ENCODE measurements around the gene SEC63.
"Not testable (repeated sequence)": the region's sequence is repeated elsewhere in the genome, so short reads cannot be mapped to it uniquely, and the experiment has no call there.

Gene SEC63

DNA sequence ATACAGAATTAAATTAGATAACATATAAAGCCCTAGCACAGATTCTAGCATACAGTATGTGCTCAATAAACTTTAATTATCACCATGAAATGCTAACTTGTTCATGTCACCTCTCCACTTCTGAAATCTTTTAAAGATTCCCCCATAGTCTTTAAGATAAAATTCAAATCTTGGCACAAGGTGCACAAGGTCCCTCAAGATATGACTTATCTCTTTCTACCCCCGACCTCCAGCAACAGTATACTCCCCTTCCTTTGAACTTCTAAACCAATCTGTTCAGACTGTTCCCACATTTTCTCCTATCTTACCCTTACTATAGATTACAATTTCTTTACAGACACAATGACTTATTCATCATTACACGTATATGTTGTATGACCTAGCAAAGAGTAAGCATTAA lies 29.0 kb downstream of the SEC63 start:
- no peak for DNase-seq (ENCODE audit: low spot score)

DNA sequence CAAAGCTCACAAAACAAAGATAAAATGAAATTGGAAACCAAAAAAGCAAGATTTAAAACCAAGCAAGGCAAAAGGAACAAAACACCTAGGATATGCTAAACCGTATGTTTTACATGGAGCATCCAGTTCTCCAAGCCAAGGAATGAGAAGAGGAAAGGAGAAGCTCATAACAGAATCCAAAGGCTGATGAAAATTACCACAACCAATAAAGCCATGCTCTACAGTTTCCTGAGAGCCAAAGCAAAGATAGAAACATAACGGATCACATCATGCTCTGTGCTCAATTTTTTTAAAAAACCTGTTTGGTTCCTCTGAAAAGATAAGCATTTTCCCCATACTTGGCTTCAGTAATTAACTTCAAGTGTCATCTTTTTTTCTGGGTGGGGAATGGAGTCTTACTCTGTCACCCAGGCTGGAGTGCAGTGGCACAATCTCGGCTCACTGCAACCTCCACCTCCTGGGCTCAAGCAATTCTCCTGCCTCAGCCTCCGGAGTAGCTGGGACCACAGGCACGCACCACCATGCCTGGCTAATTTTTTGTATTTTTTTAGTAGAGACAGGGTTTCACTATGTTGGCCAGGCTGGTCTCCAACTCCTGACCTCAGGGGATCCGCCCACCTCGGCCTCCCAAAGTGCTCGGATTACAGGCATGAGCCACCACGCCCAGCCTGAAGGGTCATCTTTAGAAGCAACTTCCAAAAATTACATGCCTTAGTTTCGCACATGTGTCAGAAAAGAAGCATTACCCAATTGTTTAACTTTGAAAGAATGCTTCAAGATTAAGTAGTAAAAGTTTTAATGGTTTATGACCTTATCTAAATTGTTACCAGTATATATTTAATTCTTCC lies 31.1 kb downstream of the SEC63 start:
- DNase-seq (ENCODE audit: low spot score), result not testable (repeated sequence)

DNA sequence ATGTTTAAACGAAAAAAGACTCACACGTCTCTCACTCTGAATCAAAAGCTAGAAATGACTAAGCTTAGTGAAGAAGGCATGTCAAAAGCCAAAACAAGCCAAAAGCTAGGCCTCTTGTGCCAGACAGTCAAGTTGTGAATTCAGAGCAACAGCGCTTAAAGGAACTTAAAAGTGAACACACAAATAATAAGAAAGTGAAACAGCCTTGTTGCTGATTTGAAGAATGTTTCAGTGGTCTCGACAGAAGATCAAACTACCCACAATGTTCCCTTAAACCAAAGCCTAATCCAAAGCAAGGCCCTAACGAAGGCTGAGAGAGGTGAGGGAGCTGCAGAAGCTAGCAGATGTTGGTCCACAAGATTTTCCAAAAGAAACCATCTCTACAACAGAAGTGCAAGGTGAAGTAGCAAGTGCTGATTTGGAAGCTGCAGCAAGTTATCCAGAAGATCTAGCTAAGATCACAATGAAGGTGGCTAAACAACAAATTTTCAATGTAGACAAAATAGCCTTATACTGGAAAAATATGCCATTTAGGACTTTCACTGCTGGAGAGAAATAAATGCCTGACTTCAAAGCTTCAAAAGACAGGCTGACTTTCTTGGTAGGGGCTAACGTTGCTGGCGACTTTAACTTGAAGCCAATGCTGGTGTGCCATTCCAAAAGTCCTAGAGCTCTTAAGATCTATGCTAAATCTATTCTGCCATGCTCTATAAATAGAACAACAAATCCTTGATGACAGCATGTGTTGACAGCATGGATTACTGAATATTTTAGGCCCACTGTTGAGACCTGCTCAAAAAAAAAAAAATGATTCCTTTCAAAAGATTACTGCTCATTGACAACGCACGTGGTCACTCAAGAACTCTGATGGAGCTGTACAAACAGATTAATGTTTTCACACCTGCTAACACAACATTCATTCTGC lies 40.3 kb downstream of the SEC63 start:
- no peak for DNase-seq (ENCODE audit: low spot score)

DNA sequence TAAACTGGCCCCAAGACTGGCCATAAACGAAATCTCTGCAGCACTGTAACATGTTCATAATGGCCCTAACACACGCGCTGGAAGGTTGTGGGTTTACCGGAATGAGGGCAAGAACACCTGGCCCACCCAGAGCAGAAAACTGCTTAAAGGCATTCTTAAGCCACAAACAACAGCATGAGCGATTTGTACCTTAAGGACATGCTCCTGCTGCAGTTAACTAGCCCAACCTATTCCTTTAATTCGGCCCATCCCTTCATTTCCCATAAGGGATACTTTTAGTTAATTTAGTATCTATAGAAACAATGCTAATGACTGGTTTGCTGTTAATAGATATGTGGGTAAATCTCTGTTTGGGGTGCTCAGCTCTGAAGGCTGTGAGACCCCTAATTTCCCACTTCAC lies 41.0 kb downstream of the SEC63 start:
- not testable (repeated sequence) for DNase-seq (ENCODE audit: low spot score)

DNA sequence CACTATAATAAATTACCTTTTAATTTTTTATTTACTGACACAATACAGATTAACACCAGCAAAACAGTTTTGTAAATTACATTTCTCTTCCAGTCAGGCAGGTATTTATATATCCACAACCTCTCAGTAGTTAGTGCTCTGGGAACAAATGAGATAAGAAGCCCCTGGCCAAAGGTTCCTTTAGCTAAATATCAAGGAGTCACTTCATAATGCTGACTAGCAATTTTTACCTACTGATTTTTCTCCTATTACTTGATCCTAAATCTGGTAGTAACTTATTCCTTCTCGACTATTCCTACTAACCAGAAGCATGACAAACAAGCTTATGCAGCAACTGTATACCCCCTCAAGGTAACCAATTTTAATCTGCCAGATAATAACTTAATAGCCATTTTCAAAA lies 46.3 kb downstream of the SEC63 start:
- no peak for DNase-seq (ENCODE audit: low spot score)

DNA sequence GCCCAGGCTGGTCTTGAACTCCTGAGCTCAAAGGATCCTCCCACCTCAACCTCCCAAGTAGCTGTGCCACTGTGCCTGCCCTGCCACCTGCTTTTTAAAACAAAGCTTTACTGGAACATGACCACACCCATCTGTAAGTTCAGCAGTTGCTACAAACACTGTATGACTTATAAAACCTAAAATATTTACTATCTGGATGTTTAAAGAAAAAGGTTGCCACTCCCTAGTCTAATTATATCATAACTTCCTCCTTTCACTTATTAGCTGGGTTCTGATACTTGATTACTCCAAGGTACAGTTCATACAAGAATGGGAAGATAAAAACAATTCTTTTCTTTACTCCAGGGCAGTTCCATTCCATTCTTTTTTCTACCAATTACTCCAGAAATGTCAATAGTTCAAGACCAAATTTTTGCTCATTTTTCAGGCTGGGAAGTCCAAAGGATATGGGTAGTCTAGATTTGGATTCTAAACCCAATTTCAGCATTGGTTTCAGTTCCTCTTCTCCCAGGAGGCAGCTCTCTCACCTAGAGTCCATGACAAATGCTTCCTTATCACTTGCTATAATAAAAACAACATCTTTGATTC lies 63.1 kb downstream of the SEC63 start:
- DNase-seq (ENCODE audit: low spot score), result no peak

DNA sequence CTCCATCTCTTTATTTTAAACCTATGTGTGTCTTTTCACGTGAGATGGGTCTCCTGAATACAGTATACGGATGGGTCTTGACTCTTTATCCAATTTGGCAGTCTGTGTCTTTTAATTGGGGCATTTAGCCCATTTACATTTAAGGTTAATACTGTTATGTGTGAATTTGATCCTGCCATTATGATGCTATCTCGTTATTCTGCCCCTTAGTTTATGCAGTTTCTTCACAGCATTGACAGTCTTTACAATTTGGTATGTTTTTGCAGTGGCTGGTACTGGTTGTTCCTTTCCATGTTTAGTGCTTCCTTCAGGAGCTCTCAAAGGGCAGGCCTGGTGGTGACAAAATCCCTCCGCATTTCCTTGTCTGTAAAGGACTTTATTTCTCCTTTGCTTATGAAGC lies 67.6 kb downstream of the SEC63 start:
- DNase-seq (ENCODE audit: low spot score), result not testable (repeated sequence)

DNA sequence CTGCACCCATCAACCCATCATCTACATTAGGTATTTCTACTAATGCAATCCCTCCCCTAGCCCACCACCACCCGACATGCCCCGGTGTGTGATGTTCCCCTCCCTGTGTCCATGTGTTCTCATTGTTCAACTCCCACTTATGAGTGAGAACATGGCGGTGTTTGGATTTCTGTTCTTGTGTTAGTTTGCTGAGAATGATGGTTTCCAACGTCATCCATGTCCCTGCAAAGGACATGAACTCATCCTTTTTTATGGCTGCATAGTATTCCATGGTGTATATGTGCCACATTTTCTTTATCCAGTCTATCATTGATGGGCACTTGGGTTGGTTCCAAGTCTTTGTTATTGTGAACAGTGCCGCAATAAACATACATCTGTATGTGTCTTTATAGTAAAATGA lies 72.1 kb downstream of the SEC63 start:
- DNase-seq (ENCODE audit: low spot score), result not testable (repeated sequence)

DNA sequence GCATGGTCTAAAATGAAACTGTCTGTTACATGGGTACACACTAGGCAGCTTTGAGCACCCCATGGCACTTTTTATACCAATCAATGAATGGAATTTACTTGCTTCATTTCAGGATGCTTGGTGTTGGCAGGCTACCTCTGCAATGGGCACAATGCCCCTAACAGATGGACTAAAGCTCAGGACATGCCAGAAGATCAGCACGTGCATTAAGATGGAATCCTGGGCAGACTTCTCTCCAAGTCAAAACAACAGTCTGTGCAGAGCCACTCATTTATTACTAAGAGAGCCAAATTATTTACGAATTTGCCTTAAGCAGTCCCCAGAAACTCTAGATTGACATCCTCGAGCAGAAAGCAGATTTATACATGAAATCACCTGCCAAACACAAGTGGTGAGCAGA lies 78.1 kb downstream of the SEC63 start:
- DNase-seq (ENCODE audit: low spot score), result no peak

DNA sequence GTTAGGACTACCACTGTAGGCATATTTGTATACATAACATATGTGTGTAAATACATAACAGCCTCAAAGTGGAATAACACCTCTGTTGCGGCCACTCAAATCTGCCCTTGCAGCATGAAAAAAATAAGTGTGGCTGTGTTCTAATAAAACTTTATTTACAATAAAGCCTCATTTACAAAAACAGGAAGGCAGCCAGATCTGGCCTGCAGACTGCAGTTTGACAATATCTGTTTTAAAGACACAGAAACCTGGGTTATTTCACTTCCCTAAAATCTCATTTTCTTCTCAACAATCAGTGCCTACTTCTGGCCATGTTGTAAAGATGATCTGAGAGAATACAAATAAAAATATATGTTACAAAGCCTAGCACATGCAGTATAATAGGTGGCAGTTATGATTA lies 80.0 kb downstream of the SEC63 start:
- no peak for DNase-seq (ENCODE audit: low spot score)

DNA sequence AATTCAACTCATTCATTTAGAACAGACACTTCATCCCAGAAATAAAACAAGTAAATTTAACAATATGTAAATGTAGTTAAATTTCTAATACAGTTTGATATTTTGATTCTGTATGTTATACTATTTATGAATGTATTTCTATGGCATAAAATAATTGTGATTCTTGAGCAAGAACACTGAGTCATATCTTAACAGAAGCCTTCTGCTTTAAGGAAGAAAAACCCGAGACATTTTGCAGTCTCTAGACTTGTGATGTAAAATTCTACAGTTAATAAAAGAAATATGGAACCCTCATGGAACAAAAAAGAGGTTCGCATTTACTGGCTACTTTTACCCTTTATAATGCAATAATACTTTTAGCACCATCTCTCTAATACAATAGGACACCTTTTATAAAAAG lies 86.0 kb downstream of the SEC63 start:
- no peak for DNase-seq (ENCODE audit: low spot score)

DNA sequence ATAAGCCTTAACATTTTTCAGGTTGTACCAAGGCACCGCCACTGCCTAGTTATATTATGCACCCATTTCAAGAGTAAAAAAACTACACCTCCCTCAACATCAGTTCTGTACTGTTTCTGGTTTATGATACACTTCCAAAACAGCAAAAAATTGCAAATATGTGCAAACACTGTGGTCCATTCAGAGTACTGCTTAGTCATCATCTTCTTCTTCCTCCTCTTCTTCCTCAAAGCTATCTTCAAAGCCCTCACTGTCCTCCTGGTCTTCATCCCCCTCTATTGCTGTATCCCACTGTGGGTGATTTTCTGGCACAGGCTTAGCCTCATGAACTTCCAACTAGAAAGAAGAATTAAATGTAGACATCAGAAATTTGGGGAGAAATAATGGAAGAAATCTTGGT lies 86.5 kb downstream of the SEC63 start:
- DNase-seq (ENCODE audit: low spot score), result not testable (repeated sequence)

DNA sequence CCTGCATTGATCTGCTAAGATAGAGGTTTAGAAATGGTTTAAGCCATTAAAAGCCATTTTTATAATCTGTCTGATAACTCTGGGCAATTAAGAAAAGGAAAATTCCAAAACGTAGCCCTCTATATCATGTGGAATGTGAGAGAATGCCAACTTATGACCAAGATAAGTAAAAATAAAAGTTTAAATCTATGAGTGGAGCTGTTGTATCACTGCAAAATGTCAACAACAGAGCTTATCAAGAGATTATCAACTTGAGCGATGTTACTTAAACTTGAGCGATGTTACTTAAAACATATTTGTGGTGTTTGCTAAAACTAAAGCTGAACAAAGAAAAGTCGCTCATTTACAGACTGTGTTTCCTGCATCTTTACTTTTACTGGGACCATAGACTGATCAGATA lies 87.0 kb downstream of the SEC63 start:
- DNase-seq (ENCODE audit: low spot score), result no peak

DNA sequence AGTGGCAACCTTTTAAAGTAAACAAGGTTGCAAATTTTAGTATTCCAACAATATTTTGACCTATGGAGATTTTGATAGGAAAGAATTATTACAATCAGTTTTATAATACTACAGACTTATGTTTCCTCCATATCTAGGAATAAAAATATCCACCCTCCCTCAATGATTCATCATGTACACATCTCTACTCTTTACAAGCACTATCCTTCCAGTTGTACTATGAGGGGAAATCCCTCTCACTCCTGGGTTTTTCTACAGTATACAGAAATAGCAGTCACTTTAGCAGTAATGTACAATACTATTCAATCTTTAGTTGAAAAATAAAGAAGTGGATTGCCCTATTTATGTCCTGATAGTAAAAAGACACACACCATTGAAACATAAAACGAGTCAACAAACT lies 87.6 kb downstream of the SEC63 start:
- no peak for DNase-seq (ENCODE audit: low spot score)

DNA sequence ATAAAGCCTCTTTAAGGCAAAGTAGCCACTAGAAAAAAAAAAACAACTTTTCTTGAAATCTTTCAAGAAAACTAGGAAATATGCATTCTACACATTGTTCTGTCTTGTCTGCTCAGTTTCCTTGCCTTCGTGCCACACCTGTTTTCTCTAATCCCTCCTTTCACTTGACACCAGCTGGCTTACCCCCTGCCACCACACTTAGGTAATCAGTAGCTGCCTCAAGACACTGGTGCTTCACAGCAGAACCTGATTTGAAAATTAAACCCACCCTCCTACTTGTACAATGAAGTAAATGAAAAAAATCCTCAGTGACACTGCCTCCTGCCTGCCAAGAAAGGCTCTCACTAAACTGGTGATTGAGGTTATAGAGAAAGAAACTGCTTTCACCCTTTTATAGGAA lies 88.1 kb downstream of the SEC63 start:
- no peak for DNase-seq (ENCODE audit: low spot score)

DNA sequence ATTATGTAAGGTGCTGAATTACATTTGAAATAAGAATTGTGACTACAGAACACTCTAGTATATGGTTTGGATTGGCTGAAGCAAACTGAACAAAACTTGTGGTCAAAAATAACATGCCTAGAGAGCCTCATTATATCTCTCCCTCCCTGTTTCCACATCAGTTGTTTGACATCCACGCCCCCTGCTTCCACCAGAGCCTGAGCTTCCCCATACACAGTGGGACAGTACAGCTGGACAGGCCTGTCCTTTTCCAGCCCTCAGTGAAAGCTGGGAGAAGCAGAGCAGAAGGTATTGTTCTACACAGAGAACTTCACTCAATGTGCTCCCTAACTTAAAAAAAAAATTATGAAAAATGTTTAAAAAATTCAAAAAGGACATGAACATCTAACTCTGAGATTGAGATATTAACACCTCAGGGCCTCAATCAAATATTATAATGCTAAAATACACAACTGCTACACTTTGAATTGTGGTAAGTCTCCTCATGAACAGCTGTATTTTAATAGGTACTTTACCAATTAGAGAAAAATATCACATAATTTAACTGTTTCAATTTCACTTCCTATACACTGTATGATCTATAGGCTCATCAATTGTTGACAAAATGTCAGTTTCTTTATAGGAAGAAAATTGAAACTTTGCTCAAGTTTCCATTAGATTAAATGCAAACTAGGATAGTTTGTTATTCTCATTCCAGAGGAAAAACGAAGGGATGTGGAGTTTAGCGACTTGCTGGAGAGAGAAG lies 89.0 kb downstream of the SEC63 start:
- no peak for DNase-seq (ENCODE audit: low spot score)

DNA sequence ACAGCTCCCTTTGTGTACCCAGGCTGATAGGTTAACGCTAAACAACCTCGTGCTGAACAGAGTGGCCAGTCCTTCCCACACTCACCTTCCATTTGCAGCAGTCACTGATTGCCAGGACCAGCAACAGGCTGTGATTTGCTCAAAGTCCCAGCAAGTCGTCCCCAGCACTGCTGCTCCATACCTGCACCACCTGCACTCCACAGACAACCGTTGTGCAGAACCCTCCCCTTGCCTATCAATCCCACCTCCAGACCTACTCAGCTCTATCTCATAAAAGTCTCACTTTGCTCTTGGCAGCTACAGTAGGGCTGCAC lies 90.7 kb downstream of the SEC63 start:
- no peak for DNase-seq (ENCODE audit: low spot score)

DNA sequence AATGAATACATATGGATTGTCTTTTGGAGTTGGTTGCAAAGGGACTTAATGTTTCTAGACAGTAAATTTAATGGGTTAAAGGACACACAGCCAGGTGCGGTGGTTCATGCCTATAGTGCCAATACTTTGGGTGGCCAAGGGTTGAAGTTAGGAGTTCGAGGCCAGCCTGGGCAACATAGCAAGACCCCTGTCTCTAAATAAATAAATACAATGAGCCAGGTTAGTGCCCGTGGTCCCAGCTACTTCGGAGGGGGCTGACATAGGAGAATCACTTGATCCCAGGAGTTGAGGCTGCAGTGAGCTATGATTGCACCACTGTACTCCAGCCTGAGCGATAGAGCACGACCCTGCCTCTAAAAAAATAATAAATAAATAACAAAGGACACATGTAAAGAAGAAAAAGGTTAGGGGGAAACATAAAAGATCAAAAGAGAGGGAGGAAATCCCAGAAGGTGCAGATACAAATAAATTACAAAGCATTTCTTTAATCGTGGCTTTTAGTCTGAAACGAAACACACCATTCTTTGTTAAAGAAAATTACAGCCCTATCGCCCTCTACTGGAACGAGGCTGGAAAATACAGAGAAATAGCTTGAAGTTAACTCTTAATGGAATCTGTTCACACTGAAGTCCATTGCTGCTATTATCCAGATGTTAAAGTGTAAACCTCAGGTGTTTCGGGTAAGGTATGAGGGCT lies 91.3 kb downstream of the SEC63 start:
- DNase-seq (ENCODE audit: low spot score), result peak; percentile 21

DNA sequence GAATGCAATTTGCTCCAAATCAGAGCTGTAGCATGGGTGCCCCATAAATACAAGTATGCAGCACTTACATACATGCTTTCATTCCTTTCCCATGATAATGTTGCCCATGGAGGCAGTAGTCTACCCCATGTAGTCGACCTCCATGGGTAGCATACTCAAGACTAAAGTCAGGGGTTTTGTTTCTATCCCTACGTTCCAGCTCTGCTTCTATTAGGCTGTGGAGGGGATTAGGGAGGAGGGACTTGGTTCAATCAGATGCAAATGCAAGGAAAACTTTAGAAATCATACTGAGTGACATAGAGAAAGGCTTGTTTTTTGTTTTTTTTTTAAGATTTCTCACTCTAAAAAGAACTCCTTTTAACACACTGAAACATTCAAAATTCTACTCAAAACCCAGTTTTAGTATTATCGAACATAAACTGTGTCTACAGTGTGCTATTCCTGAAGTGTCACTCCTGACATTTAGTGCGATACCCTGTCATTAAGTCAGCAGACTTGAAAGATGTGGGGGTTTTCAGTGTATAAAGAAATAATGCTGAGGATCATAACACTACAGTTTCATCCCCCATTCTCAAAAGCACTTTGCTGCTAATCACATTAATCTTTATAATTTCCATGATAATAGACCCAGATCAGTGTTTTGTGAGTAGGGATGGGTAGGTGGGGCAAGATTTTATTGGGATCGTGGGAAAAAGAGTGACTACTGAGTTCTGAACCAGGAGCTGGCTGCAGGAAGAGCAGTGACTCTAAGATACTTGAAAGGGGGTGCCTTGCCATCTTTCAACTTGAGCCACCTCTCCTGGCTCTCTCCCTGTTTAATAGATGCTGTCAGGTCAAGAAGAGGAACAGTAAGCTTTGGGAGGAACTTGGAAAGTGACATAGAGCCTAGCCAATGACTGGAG lies 93.5 kb downstream of the SEC63 start:
- no peak for DNase-seq (ENCODE audit: low spot score)

DNA sequence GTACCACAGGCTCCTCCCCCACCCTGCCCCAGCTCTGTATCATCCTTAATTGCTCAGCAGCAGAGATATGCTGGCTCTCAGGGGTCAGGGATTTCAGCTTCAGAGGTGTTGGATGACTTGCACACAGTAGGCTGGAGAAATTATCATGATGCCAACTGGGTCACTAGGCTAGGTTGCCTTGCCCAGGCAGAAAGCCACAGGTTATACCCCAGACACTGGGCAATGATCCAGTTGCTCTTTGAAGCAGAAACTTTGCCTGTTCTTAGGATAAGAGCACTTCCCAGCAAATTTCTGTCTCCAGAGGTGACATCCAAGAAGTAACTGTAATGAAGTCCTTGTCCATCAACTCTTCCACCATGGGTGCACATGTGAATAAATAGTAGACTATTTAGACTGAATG lies 95.6 kb downstream of the SEC63 start:
- DNase-seq (ENCODE audit: low spot score), result no peak

DNA sequence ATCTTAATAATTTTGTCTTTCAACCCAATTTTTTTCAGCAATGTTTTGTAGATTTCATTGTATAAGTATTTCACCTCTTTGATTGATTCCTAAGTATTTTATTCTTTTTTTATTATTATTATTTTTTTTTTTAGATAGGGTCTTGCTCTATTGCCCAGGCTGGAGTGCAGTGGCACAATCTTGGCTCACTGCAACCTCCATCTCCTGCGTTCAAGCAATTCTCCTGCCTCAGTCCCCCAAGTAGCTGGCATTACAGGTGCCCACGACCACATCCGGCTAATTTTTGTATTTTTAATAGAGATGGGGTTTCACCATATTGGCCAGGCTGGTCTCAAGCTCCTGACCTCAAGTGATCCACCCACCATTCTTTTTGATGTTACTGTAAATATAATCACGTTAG lies 97.0 kb downstream of the SEC63 start:
- not testable (repeated sequence) for DNase-seq (ENCODE audit: low spot score)

Measured in kidney capillary endothelial cell (primary cell).